Liver (tissue), 9 donors: ENCODE data around the gene C3orf20. TPM values are rescaled to one million over a fixed set of nuclear protein-coding genes. Genes with fewer than 3 reads are reported as not detected.

Experiments used
- DNase-seq: peaks from one replicate; pipeline ENCODE4 v3.0.0-alpha.2; 2017; ENCODE audit warnings: low spot score
- H3K27ac ChIP-seq, 2 donors: one replicate each; pipeline ENCODE4 v1.7.0; 2013; ENCODE audit warnings: inconsistent platforms in 2 of 2, low read length in 2 of 2, control low read depth in 1 of 2, low read depth in 1 of 2, mild to moderate bottlenecking in 1 of 2
- H3K27me3 ChIP-seq, 4 donors: one replicate each; pipeline versions ENCODE4 v1.6.1 to v1.7.0; 2013; ENCODE audit warnings: low read length in 3 of 4, inconsistent platforms in 1 of 4, mild to moderate bottlenecking in 1 of 4, moderate library complexity in 1 of 4; ENCODE audit not compliant: control insufficient read depth in 4 of 4, insufficient read depth in 4 of 4
- H3K36me3 ChIP-seq, 4 donors: one replicate each; pipeline versions ENCODE4 v1.6.1 to v1.7.0; 2013; ENCODE audit warnings: low read length in 3 of 4, mild to moderate bottlenecking in 3 of 4, low read depth in 1 of 4, moderate library complexity in 1 of 4; ENCODE audit not compliant: control insufficient read depth in 4 of 4, insufficient read depth in 3 of 4
- H3K4me1 ChIP-seq, 4 donors: one replicate each; pipeline versions ENCODE4 v1.6.1 to v1.7.0; 2013; ENCODE audit warnings: low read length in 3 of 4, mild to moderate bottlenecking in 3 of 4, moderate library complexity in 1 of 4; ENCODE audit not compliant: control insufficient read depth in 4 of 4, insufficient read depth in 4 of 4
- H3K4me3 ChIP-seq, 3 donors: one replicate each; pipeline versions ENCODE4 v1.6.1 to v1.7.0; 2013; ENCODE audit warnings: low read length in 3 of 3, control low read depth in 1 of 3, low read depth in 1 of 3, mild to moderate bottlenecking in 1 of 3
- H3K9ac ChIP-seq, 2 donors: one replicate each; pipeline ENCODE4 v1.7.0; 2013; ENCODE audit warnings: low read length in 2 of 2, mild to moderate bottlenecking in 2 of 2, moderate library complexity in 2 of 2, control low read depth in 1 of 2, low read depth in 1 of 2
- H3K9me3 ChIP-seq, 4 donors: one replicate each; pipeline versions ENCODE4 v1.6.1 to v1.7.0; 2013; ENCODE audit warnings: low read length in 3 of 4; ENCODE audit not compliant: control insufficient read depth in 4 of 4
- EGR1 ChIP-seq, 2 donors: IDR thresholded peaks; 2 replicates each; pipeline ENCODE4 v1.6.1; 2016 to 2018; ENCODE audit warnings: antibody characterized with exemption in 2 of 2, low read depth in 2 of 2
- FOXA2 ChIP-seq: IDR thresholded peaks from 2 replicates; pipeline ENCODE4 v1.6.1; 2016; ENCODE audit warnings: antibody characterized with exemption
- GABPA ChIP-seq, 2 donors: IDR thresholded peaks in 1 of 2; conservative IDR thresholded peaks in 1 of 2; 2 replicates each; pipeline ENCODE4 v1.6.1; 2016; ENCODE audit warnings: antibody characterized with exemption in 2 of 2, mild to moderate bottlenecking in 1 of 2, moderate library complexity in 1 of 2
- HNF4G ChIP-seq: IDR thresholded peaks from 2 replicates; pipeline ENCODE4 v1.6.1; 2016; ENCODE audit warnings: antibody characterized with exemption
- MAX ChIP-seq: IDR thresholded peaks from 2 replicates; pipeline ENCODE4 v1.6.1; 2016; ENCODE audit warnings: antibody characterized with exemption
- NR2F2 ChIP-seq: IDR thresholded peaks from 2 replicates; pipeline ENCODE4 v1.6.1; 2016; ENCODE audit warnings: antibody characterized with exemption
- SP1 ChIP-seq: IDR thresholded peaks from 2 replicates; pipeline ENCODE4 v1.6.1; 2018; ENCODE audit warnings: antibody characterized with exemption, mild to moderate bottlenecking
- TAF1 ChIP-seq: conservative IDR thresholded peaks from 2 replicates; pipeline ENCODE4 v1.6.1; 2016; ENCODE audit warnings: antibody characterized with exemption, mild to moderate bottlenecking
- YY1 ChIP-seq: IDR thresholded peaks from 2 replicates; pipeline ENCODE4 v1.6.1; 2016; ENCODE audit warnings: antibody characterized with exemption, mild to moderate bottlenecking
- ZBTB33 ChIP-seq: IDR thresholded peaks from 2 replicates; pipeline ENCODE4 v1.6.1; 2016; ENCODE audit warnings: antibody characterized with exemption
- WGBS: extraction: QIAGEN DNeasy Blood & Tissue Kit; methylation state at CpG from one replicate; pipeline ENCODE4 v1.1.7; 2013; 5-methylcytosine and 5-hydroxymethylcytosine counted together
- polyA plus RNA-seq, 2 donors: library from polyadenylated mRNA; stranded (reverse) in 1 of 2; unstranded in 1 of 2; fragments of 200-250 nt in 1 of 2; fragments of >200 nt in 1 of 2; fragmentation: Nextera tagmentation in 1 of 2; extraction: Ambion mirVana in 1 of 2; gene quantifications; one replicate each; pipeline versions ENCODE4 v1.2.1 to v1.2.3, GENCODE V29; 2013 to 2015
- total RNA-seq, 2 donors: library from RNA; depleted of rRNA; stranded (reverse); fragments of >200 nt; gene quantifications; one replicate each; pipeline ENCODE4 v1.2.3, GENCODE V29; 2014
- donor health status: healthy.
- donor health status: healthy.
- donor health status: healthy.
- donor health status: healthy.
- donor health status: healthy.

C3orf20 gene
- total and polyA plus RNA-seq, 4 donors: 0.05 to 0.08 TPM; not detected in 2

GRCh38 chr3:14766428-14767244, 91.7 kb downstream of the C3orf20 start:
- Histone ChIP-seq H3K4me3 (no peak overlapping the region), H3K27ac (no peak overlapping the region), H3K36me3 (no peaks in the 10 kb centered on the region), H3K9ac (no peak overlapping the region), H3K27me3 (no peaks in the 10 kb centered on the region), H3K4me1 (no peaks in the 10 kb centered on the region), H3K9me3 (no peaks in the 10 kb centered on the region)
- DNase-seq: no peak
- WGBS: 94% methylated on average over 23 of the region's 23 CpGs
- TF ChIP-seq GABPA (IDR thresholded peaks at IDR 0.05 in 1 of 2, conservative IDR thresholded peaks at IDR 0.05 in 1 of 2): no peak
- TF ChIP-seq FOXA2: no peak
- no peak for TF ChIP-seq MAX
- no peak for TF ChIP-seq YY1
- TF ChIP-seq EGR1 (IDR thresholded peaks at IDR 0.05; ENCODE audit: low read depth in 2 of 2): no peak
- no peak for TF ChIP-seq ZBTB33
- no peak for TF ChIP-seq TAF1
- no peak for TF ChIP-seq HNF4G

GRCh38 chr3:14767245-14768051, 92.5 kb downstream of the C3orf20 start:
- H3K4me1 ChIP-seq: no peaks in the 10 kb centered on the region
- no peaks in the 10 kb centered on the region for H3K9me3 ChIP-seq

GRCh38 chr3:14768182-14768790, 93.3 kb downstream of the C3orf20 start:
- DNase-seq: no peak
- Histone ChIP-seq H3K27me3 (no peaks in the 10 kb centered on the region), H3K27ac (no peak overlapping the region), H3K9me3 (no peaks in the 10 kb centered on the region), H3K9ac (no peak overlapping the region), H3K4me1 (no peaks in the 10 kb centered on the region), H3K4me3 (no peak overlapping the region), H3K36me3 (no peaks in the 10 kb centered on the region)
- 93% methylated on average over 11 of the region's 11 CpGs for WGBS
- no peak for TF ChIP-seq SP1
- no peak for TF ChIP-seq NR2F2
- TF ChIP-seq EGR1 (IDR thresholded peaks at IDR 0.05; ENCODE audit: low read depth in 2 of 2): no peak

More at GRCh38 chr3:14767245-14768051, 92.5 kb downstream of the C3orf20 start:
- no peak for TF ChIP-seq EGR1 (IDR thresholded peaks at IDR 0.05; ENCODE audit: low read depth in 2 of 2)
- peak; percentile 19 for DNase-seq
- Histone ChIP-seq H3K4me3 (no peak overlapping the region), H3K9ac (no peak overlapping the region), H3K27me3 (no peaks in the 10 kb centered on the region), H3K27ac (no peak overlapping the region), H3K36me3 (no peaks in the 10 kb centered on the region)
- 94% methylated on average over 9 of the region's 9 CpGs for WGBS
